IMR-90 (cell line): ENCODE data around the gene SDC3.

Experiments
- CEBPB ChIP-seq: IDR thresholded peaks from 2 replicates; pipeline ENCODE4 v1.6.1; 2012; ENCODE audit warnings: low read depth, low read length, improper control_type of control experiment
- CHD1 ChIP-seq: IDR thresholded peaks from 2 replicates; pipeline ENCODE4 v1.6.1; 2012; ENCODE audit warnings: low read depth, low read length, improper control_type of control experiment
- CTCF ChIP-seq: conservative IDR thresholded peaks from 2 replicates; pipeline ENCODE4 v1.5.1; 2012; ENCODE audit warnings: mild to moderate bottlenecking, low read depth, low read length, improper control_type of control experiment
- ELK1 ChIP-seq: fragments of 150-350 bp; IDR thresholded peaks from 2 replicates; pipeline ENCODE4 v1.6.1; 2016; ENCODE audit warnings: low read depth, mild to moderate bottlenecking, low read length, moderate library complexity, borderline replicate concordance
- FOS ChIP-seq: fragments of 150-350 bp; IDR thresholded peaks from 2 replicates; pipeline ENCODE4 v1.6.1; 2016; ENCODE audit warnings: low read depth, low read length
- MAFK ChIP-seq: IDR thresholded peaks from 2 replicates; pipeline ENCODE4 v1.6.1; 2012; ENCODE audit warnings: low read depth, low read length, improper control_type of control experiment
- MAZ ChIP-seq: IDR thresholded peaks from 2 replicates; pipeline ENCODE4 v1.6.1; 2012; ENCODE audit warnings: low read depth, mild to moderate bottlenecking, low read length, improper control_type of control experiment, moderate library complexity, borderline replicate concordance
- MXI1 ChIP-seq: IDR thresholded peaks from 2 replicates; pipeline ENCODE4 v1.6.1; 2012; ENCODE audit warnings: low read depth, mild to moderate bottlenecking, low read length, moderate library complexity, borderline replicate concordance
- NFE2L2 ChIP-seq: fragments of 150-350 bp; IDR thresholded peaks from 2 replicates; pipeline ENCODE4 v1.6.1; 2016; ENCODE audit warnings: low read depth, mild to moderate bottlenecking, low read length
- POLR2A ChIP-seq: IDR thresholded peaks from 2 replicates; pipeline ENCODE4 v1.6.1; 2012; ENCODE audit warnings: mild to moderate bottlenecking, low read depth, low read length
- RAD21 ChIP-seq: IDR thresholded peaks from 2 replicates; pipeline ENCODE4 v1.6.1; 2012; ENCODE audit warnings: low read length, improper control_type of control experiment
- RCOR1 ChIP-seq: IDR thresholded peaks from 2 replicates; pipeline ENCODE4 v1.6.1; 2012; ENCODE audit warnings: mild to moderate bottlenecking, low read length, improper control_type of control experiment; ENCODE audit not compliant: insufficient replicate concordance
- SMC3 ChIP-seq: fragments of 150-350 bp; IDR thresholded peaks from 2 replicates; pipeline ENCODE4 v1.6.1; 2016; ENCODE audit warnings: low read depth, mild to moderate bottlenecking, antibody characterized with exemption, low read length, moderate library complexity
- TF ChIP-seq, protein P1 (sequence below): fragments of 150-350 bp; IDR thresholded peaks from 2 replicates; pipeline ENCODE4 v1.6.1; 2017; ENCODE audit warnings: mild to moderate bottlenecking, antibody characterized with exemption, low read length, low read depth

DNA sequence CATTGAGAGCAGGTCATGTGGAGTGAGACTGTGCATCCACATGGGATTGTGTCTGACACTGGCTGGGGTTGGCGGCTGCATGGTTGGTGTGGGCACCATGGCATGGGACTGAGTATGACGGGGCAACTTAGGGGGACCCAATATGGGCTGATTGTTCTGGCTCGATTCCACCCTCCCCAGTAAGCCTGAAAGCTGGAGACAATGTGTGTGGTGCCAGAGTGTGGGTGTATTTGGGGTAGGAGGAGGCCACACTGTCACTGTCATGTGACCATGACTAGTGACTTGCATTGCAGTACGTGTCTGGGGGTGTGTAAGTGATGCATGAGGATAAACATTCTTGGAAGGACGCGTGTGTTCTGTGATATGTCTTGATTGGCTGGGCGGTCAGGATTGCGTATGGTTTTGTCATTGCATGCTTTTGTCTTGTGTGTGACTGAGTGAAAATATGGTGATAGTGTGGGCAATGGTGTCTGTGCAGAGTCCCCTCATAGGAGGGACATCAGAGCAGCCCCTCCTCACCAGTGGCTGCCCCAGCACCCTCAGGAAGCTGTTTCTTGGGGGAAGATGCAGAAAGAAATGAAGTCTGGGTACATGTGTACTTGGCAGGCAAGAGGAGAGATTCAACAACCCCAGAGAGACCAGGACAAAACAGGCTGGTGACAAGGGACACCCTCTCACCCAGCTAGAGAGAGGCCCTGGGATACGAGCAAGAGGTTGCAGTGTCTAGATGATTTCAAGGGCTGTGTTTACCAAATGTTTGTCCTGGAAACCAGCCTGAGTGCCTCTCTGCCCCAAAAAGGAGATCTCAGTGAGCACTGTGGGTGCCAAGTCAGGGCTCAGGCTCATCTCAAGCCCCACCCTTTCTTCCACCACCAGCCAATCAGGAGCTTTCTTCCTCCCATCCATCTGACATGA, 36.3 kb downstream of the SDC3 start:
- no peak for TF ChIP-seq CTCF
- no peak for TF ChIP-seq MAZ
- no peak for TF ChIP-seq CHD1
- no peak for TF ChIP-seq MXI1
- no peak for TF ChIP-seq CEBPB
- TF ChIP-seq POLR2A: no peak
- TF ChIP-seq ELK1: no peak
- TF ChIP-seq, protein P1, sequence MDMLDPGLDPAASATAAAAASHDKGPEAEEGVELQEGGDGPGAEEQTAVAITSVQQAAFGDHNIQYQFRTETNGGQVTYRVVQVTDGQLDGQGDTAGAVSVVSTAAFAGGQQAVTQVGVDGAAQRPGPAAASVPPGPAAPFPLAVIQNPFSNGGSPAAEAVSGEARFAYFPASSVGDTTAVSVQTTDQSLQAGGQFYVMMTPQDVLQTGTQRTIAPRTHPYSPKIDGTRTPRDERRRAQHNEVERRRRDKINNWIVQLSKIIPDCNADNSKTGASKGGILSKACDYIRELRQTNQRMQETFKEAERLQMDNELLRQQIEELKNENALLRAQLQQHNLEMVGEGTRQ: no peak
- TF ChIP-seq SMC3: no peak
- no peak for TF ChIP-seq FOS
- no peak for TF ChIP-seq MAFK
- no peak for TF ChIP-seq NFE2L2
- TF ChIP-seq RCOR1: no peak
- TF ChIP-seq RAD21: no peak
